ENCODE results near the gene NUP88. TPM values are rescaled to one million over a fixed set of nuclear protein-coding genes. Genes with fewer than 3 reads are reported as not detected.
A peak's percentile ranks its signal among the peaks of the same experiment; 100 is the strongest.

The NUP88 gene
- total RNA-seq, 1 experiment from 2014 or later, result 110 TPM

DNA sequence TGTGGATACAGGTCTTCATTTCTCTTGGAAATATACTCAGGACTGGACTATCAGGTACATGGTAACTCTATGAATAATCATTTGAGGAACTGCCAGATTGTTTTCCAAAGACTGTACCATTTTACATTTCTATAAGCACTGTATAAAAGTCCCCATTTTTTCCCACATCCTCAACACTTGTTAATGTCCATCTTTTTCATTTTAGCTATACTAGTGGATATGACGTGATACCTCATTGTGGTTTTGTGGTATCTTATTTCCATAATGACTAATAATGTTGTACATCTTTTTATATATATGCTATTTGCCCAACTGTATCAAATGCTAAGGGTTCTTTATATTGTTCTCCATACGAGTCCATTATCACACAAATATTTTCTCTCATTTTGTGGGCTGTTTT, 22.9 kb downstream of the NUP88 start:
- H3K36me3 ChIP-seq (replicated peaks; ENCODE audit: control insufficient read depth, insufficient read depth, low read length), result peaks cover 20% of the 10 kb centered on the region
- H3K27me3 ChIP-seq (ENCODE audit: control insufficient read depth, insufficient read depth, low read length), result no peaks in the 10 kb centered on the region

DNA sequence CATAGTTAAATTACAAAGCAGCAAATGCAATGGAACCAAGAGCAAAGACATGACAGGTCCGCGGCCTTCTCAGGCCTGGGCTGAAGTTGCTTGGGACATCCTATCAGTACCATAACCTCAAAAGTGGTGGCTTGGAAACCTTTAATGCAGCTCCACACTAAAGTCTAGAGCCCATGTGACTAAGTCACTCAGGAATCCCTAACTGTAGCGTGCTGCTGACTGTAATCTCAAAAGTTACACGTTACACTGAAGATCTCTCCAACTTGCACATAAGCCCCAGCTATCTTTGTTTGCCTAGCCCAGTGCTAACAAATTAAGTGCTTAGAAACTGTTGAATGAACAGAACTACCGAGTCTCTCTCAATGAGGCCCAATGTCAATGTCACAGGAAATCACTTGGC, 27.8 kb downstream of the NUP88 start:
- Histone ChIP-seq H3K36me3 (replicated peaks; ENCODE audit: control insufficient read depth, insufficient read depth, low read length) (peaks cover 31% of the 10 kb centered on the region), H3K4me3 (ENCODE audit: insufficient read depth, low read depth, low read length) (no peak overlapping the region), H3K27me3 (ENCODE audit: control insufficient read depth, insufficient read depth, low read length) (no peaks in the 10 kb centered on the region)
- no peak for DNase-seq

More for the DNA sequence above, 22.9 kb downstream of the NUP88 start:
- no peak for DNase-seq
- no peak overlapping the region for H3K4me3 ChIP-seq (ENCODE audit: insufficient read depth, low read depth, low read length)

DNA sequence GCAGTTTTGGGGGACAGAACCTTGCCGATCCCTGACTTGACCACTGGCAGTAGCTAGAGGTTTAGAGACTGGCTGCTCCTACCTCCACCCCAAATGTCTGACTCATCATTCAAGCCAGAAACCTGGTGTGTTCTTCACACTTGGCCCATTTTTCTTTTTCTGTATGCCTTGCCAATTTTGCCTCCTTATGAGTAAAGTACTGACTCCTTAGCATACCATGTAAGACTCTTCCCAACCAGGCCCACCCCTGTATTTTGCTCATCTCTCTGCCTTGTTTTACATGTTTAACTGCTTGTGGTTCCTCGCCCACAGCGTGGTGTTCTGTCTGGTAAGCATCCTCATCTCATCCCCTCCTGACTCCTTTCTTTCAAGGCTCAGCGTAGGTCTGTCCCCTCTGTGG, 37.9 kb downstream of the NUP88 start:
- H3K36me3 ChIP-seq (replicated peaks; ENCODE audit: control insufficient read depth, insufficient read depth, low read length), result peaks cover 56% of the 10 kb centered on the region
- no peak overlapping the region for H3K4me3 ChIP-seq (ENCODE audit: insufficient read depth, low read depth, low read length)
- no peak for DNase-seq
- H3K27me3 ChIP-seq (ENCODE audit: control insufficient read depth, insufficient read depth, low read length), result no peaks in the 10 kb centered on the region

- no peak for DNase-seq
- H3K36me3 ChIP-seq (replicated peaks; ENCODE audit: control insufficient read depth, insufficient read depth, low read length), result peaks cover 48% of the 10 kb centered on the region
- no peaks in the 10 kb centered on the region for H3K27me3 ChIP-seq (ENCODE audit: control insufficient read depth, insufficient read depth, low read length)
- H3K4me3 ChIP-seq (ENCODE audit: insufficient read depth, low read depth, low read length), result no peak overlapping the region
These were observed 38.8 kb downstream of the NUP88 start for GRCh38 chr17:5380491-5381135.

GRCh38 chr17:5379351-5380107, 39.9 kb downstream of the NUP88 start:
- H3K4me3 ChIP-seq (ENCODE audit: insufficient read depth, low read depth, low read length), result no peak overlapping the region
- DNase-seq, result no peak
- peaks cover 40% of the 10 kb centered on the region for H3K36me3 ChIP-seq (replicated peaks; ENCODE audit: control insufficient read depth, insufficient read depth, low read length)
- H3K27me3 ChIP-seq (ENCODE audit: control insufficient read depth, insufficient read depth, low read length), result no peaks in the 10 kb centered on the region

GRCh38 chr17:5378566-5379207, 40.8 kb downstream of the NUP88 start:
- Histone ChIP-seq H3K27me3 (ENCODE audit: control insufficient read depth, insufficient read depth, low read length) (no peaks in the 10 kb centered on the region), H3K36me3 (replicated peaks; ENCODE audit: control insufficient read depth, insufficient read depth, low read length) (peaks cover 35% of the 10 kb centered on the region), H3K4me3 (ENCODE audit: insufficient read depth, low read depth, low read length) (no peak overlapping the region)
- DNase-seq, result no peak

DNA sequence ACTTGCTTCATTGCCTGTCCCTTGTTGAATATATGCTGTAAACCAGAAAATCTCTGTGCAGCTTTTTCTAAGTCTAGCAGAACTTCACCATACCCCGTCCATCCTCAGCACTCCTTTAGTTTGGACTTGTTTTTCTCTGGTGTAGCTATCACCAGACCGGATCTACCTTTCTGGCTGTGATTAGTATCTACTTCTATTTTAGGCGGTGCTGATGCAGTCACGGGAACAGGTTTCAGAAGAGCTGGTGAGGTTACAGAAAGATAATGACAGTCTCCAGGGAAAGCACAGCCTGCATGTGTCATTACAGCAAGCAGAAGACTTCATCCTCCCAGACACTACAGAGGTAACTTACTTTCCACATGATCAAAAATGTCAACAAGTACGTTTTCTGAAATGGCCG, 46.4 kb downstream of the NUP88 start:
- no peaks in the 10 kb centered on the region for H3K27me3 ChIP-seq (ENCODE audit: control insufficient read depth, insufficient read depth, low read length)
- DNase-seq, result no peak
- H3K36me3 ChIP-seq (replicated peaks; ENCODE audit: control insufficient read depth, insufficient read depth, low read length), result peaks cover 7% of the 10 kb centered on the region
- no peak overlapping the region for H3K4me3 ChIP-seq (ENCODE audit: insufficient read depth, low read depth, low read length)

- Histone ChIP-seq H3K36me3 (replicated peaks; ENCODE audit: control insufficient read depth, insufficient read depth, low read length) (peaks cover 9% of the 10 kb centered on the region), H3K4me3 (ENCODE audit: insufficient read depth, low read depth, low read length) (no peak overlapping the region), H3K27me3 (ENCODE audit: control insufficient read depth, insufficient read depth, low read length) (no peaks in the 10 kb centered on the region)
- DNase-seq, result no peak
These were observed 49.1 kb downstream of the NUP88 start for GRCh38 chr17:5370411-5370810.

- no peak for DNase-seq
- H3K36me3 ChIP-seq (replicated peaks; ENCODE audit: control insufficient read depth, insufficient read depth, low read length), result peaks cover 6% of the 10 kb centered on the region
- H3K27me3 ChIP-seq (ENCODE audit: control insufficient read depth, insufficient read depth, low read length), result no peaks in the 10 kb centered on the region
- H3K4me3 ChIP-seq (ENCODE audit: insufficient read depth, low read depth, low read length), result no peak overlapping the region
These were observed 53.6 kb downstream of the NUP88 start for GRCh38 chr17:5365831-5366230.

DNA sequence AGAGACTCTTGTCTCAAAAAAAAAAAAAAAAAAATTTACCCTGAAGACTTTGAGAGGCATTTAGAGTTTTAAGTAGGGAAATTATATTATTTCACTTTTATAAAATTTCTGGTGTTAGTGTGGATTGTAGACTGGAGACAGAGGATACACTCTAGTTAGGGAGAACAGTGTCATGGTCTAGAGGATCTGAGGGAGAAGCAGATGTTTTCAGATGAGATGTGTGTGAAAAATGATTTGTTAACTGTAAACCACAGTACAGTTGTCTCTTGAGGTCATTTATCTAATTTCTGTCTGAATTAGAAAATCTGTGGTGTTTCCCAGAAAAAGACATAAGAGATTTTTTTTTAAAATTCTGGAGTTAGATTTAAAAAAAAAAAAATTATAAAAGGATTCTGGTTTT, 54.8 kb downstream of the NUP88 start:
- no peaks in the 10 kb centered on the region for H3K27me3 ChIP-seq (ENCODE audit: control insufficient read depth, insufficient read depth, low read length)
- DNase-seq, result no peak
- peaks cover 6% of the 10 kb centered on the region for H3K36me3 ChIP-seq (replicated peaks; ENCODE audit: control insufficient read depth, insufficient read depth, low read length)
- H3K4me3 ChIP-seq (ENCODE audit: insufficient read depth, low read depth, low read length), result no peak overlapping the region

GRCh38 chr17:5364156-5364555, 55.3 kb downstream of the NUP88 start:
- Histone ChIP-seq H3K4me3 (ENCODE audit: insufficient read depth, low read depth, low read length) (no peak overlapping the region), H3K27me3 (ENCODE audit: control insufficient read depth, insufficient read depth, low read length) (no peaks in the 10 kb centered on the region), H3K36me3 (replicated peaks; ENCODE audit: control insufficient read depth, insufficient read depth, low read length) (peaks cover 6% of the 10 kb centered on the region)
- DNase-seq, result no peak

- peaks cover 7% of the 10 kb centered on the region for H3K36me3 ChIP-seq (replicated peaks; ENCODE audit: control insufficient read depth, insufficient read depth, low read length)
- H3K27me3 ChIP-seq (ENCODE audit: control insufficient read depth, insufficient read depth, low read length), result no peaks in the 10 kb centered on the region
- H3K4me3 ChIP-seq (ENCODE audit: insufficient read depth, low read depth, low read length), result no peak overlapping the region
- DNase-seq, result peak; percentile 44
These were observed 57.2 kb downstream of the NUP88 start for GRCh38 chr17:5362162-5362811.

DNA sequence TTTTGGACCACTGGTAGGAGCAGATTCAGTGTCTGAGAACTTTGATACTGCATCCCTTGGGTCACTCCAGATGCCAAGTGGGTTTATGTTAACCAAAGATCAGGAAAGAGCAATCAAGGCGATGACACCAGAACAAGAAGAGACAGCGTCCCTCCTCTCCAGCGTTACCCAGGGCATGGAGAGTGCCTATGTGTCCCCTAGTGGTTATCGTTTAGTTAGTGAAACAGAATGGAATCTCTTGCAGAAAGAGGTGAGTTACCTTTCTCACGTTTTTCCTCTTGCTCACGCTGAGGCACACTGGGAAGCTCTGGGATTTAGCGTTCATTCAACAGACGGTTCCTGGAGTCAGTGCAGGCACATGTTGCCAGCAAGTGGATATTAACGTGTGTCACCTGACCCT, 58.0 kb downstream of the NUP88 start:
- DNase-seq, result peak; percentile 47
- Histone ChIP-seq H3K27me3 (ENCODE audit: control insufficient read depth, insufficient read depth, low read length) (no peaks in the 10 kb centered on the region), H3K36me3 (replicated peaks; ENCODE audit: control insufficient read depth, insufficient read depth, low read length) (peaks cover 7% of the 10 kb centered on the region), H3K4me3 (ENCODE audit: insufficient read depth, low read depth, low read length) (no peak overlapping the region)

- DNase-seq, result no peak
- no peaks in the 10 kb centered on the region for H3K27me3 ChIP-seq (ENCODE audit: control insufficient read depth, insufficient read depth, low read length)
- peaks cover 12% of the 10 kb centered on the region for H3K36me3 ChIP-seq (replicated peaks; ENCODE audit: control insufficient read depth, insufficient read depth, low read length)
- no peak overlapping the region for H3K4me3 ChIP-seq (ENCODE audit: insufficient read depth, low read depth, low read length)
These were observed 63.9 kb downstream of the NUP88 start for GRCh38 chr17:5355421-5356129.
